ENCODE measurements around the gene TOPBP1.

DNA sequence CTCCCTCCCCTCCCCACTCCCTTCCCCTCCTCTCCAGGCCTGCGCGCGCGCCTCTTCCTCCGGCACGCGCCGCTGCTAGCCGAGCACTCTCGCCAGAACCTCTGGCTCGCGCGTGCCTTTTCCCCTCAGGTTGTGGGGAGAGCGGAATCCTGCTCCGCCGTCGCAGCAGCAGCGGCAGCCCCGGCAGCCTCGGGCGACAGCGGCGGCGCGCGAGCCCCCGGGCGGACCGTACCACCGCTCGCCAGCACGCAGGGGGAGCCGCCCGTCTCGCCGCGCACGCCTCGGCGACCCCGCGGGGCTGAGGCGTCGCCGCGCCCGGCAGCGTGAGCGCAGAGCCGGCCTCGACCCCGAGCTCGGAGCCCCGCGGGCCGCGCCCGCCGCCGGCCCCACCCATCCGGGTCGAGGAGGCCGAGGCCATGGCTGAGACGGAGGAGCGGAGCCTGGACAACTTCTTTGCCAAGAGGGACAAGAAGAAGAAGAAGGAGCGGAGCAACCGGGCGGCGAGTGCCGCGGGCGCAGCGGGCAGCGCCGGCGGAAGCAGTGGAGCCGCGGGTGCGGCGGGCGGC lies 88.0 kb downstream of the TOPBP1 start, which contains the start of gene CDV3:
- TF ChIP-seq GATA3 (IDR thresholded peaks at IDR 0.05; ENCODE audit: low read depth, low read length) (no peak), GATA2 (IDR thresholded peaks at IDR 0.05; ENCODE audit: low read depth, low read length) (no peak)

Measured in SH-SY5Y (cell line).